Astrocyte (in vitro differentiated cells and primary cell): ENCODE results near the gene FBXO27. TPM values are rescaled to one million over a fixed set of nuclear protein-coding genes. Genes with fewer than 3 reads are reported as not detected.
"Not testable (repeated sequence)": the region's sequence is repeated elsewhere in the genome, so short reads cannot be mapped to it uniquely, and the experiment has no call there.

ENCODE experiments used
- DNase-seq: peaks from one replicate; pipeline ENCODE4 v3.0.0-alpha.2; 2010; ENCODE audit warnings: low read depth
- FAIRE-seq: peaks from 2 replicates; lab custom pipeline; 2011; peaks lifted over from hg19 to GRCh38; lab: Jason Lieb, UNC
- H2AFZ ChIP-seq: 2 replicates; pipeline ENCODE4 v1.6.0; 2012; ENCODE audit warnings: low read depth, low read length, inconsistent platforms
- H3K27ac ChIP-seq: 2 replicates; pipeline ENCODE4 v1.5.1; 2011; ENCODE audit warnings: low read depth, low read length, inconsistent platforms
- H3K27me3 ChIP-seq: 2 replicates; pipeline ENCODE4 v1.6.0; 2011; ENCODE audit warnings: low read length, inconsistent platforms; ENCODE audit not compliant: insufficient read depth
- H3K36me3 ChIP-seq: 2 replicates; pipeline ENCODE4 v1.5.1; 2011; ENCODE audit warnings: low read length, inconsistent platforms; ENCODE audit not compliant: insufficient read depth
- H3K4me1 ChIP-seq: 2 replicates; pipeline ENCODE4 v1.5.1; 2011; ENCODE audit warnings: low read length, inconsistent platforms; ENCODE audit not compliant: insufficient read depth
- H3K4me2 ChIP-seq: 2 replicates; pipeline ENCODE4 v1.6.0; 2012; ENCODE audit warnings: low read length, inconsistent platforms
- H3K4me3 ChIP-seq: 2 replicates; pipeline ENCODE4 v1.5.1; 2011; ENCODE audit warnings: low read depth, mild to moderate bottlenecking, low read length, inconsistent platforms; ENCODE audit not compliant: insufficient read depth
- H3K79me2 ChIP-seq: 2 replicates; pipeline ENCODE4 v1.6.0; 2012; ENCODE audit warnings: mild to moderate bottlenecking, low read length, inconsistent platforms; ENCODE audit not compliant: insufficient read depth
- H3K9ac ChIP-seq: 2 replicates; pipeline ENCODE4 v1.6.0; 2012; ENCODE audit warnings: mild to moderate bottlenecking, low read length, inconsistent platforms
- H3K9me3 ChIP-seq: 2 replicates; pipeline ENCODE4 v1.5.1; 2012; ENCODE audit warnings: low read depth, mild to moderate bottlenecking, low read length, inconsistent platforms; ENCODE audit not compliant: insufficient read depth
- H4K20me1 ChIP-seq: 2 replicates; pipeline ENCODE4 v1.6.0; 2012; ENCODE audit warnings: low read length, inconsistent platforms; ENCODE audit not compliant: insufficient read depth
- H3K27ac Mint-ChIP-seq: one replicate; pipeline ENCODE4 v1.8.0; 2021; ENCODE audit warnings: mild to moderate bottlenecking, mixed read lengths; ENCODE audit not compliant: unreplicated experiment
- H3K27me3 Mint-ChIP-seq: one replicate; pipeline ENCODE4 v1.8.0; 2021; ENCODE audit warnings: low read depth, mixed read lengths; ENCODE audit not compliant: unreplicated experiment
- H3K36me3 Mint-ChIP-seq: one replicate; pipeline ENCODE4 v1.8.0; 2021; ENCODE audit warnings: low read depth, mixed read lengths; ENCODE audit not compliant: unreplicated experiment
- H3K4me1 Mint-ChIP-seq: one replicate; pipeline ENCODE4 v1.8.0; 2021; ENCODE audit warnings: low read depth, mixed read lengths; ENCODE audit not compliant: unreplicated experiment
- H3K4me3 Mint-ChIP-seq: one replicate; pipeline ENCODE4 v1.8.0; 2021; ENCODE audit warnings: mild to moderate bottlenecking, moderate library complexity, mixed read lengths; ENCODE audit not compliant: unreplicated experiment
- H3K9me3 Mint-ChIP-seq: one replicate; pipeline ENCODE4 v1.8.0; 2021; ENCODE audit warnings: mild to moderate bottlenecking, mixed read lengths; ENCODE audit not compliant: unreplicated experiment
- EZH2 ChIP-seq: IDR thresholded peaks from 2 replicates; pipeline ENCODE4 v1.6.1; 2012; ENCODE audit warnings: mild to moderate bottlenecking, low read length, inconsistent platforms; ENCODE audit not compliant: insufficient read depth
- total RNA-seq: library from RNA; stranded (reverse); gene quantifications from 2 replicates; pipeline ENCODE4 v1.2.1, GENCODE V29; 2021
- TF ChIP-seq, protein P1 (sequence below): IDR thresholded peaks from 2 replicates; pipeline ENCODE4 v1.5.1; 2011; ENCODE audit warnings: low read depth, mild to moderate bottlenecking, inconsistent platforms, low read length, moderate library complexity; ENCODE audit not compliant: insufficient read depth

FBXO27 gene
- total RNA-seq, 1 donor from 2014 or later, result 7.1 TPM

DNA sequence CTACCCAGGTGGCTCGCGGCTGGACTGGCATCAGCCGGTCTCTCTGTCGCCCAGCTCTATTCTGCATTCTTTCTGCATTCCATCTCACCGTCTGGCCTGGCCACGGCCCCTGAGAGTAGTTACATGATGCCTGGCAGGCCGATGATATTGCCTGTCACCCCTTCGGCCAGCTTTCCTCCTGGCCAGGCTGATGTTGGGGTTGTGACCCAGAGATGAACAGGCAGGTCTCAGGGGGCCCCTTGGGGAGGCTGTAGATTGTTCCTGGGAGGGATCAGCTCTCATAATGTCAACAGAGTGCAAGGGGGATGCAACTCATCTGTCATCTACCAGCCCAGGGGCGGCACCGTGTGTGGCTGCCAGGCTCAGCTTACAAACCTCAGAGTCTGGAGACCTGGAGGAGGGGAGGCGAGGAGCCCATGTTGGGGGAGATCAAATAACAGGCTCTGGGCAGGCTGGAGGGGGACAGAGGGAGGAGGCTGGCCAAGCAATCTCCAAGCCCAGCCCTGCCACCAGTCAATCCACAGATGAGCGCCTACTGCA, 43.2 kb downstream of the FBXO27 start:
- peak overlapping the region; percentile 37 for H3K4me2 ChIP-seq
- Mint-ChIP-seq H3K4me3 (no peak overlapping the region), H3K27ac (peak overlapping the region; percentile 84), H3K9me3 (peaks cover 4% of the 10 kb centered on the region), H3K36me3 (no peaks in the 10 kb centered on the region), H3K4me1 (peaks cover 16% of the 10 kb centered on the region), H3K27me3 (peaks cover 2% of the 10 kb centered on the region)
- no peaks in the 10 kb centered on the region for H3K36me3 ChIP-seq
- no peak overlapping the region for H3K27ac ChIP-seq
- peak; percentile 20 for DNase-seq
- no peak overlapping the region for H3K9ac ChIP-seq
- H3K79me2 ChIP-seq, result no peaks in the 10 kb centered on the region
- no peaks in the 10 kb centered on the region for H3K9me3 ChIP-seq
- H2AFZ ChIP-seq, result peak overlapping the region; percentile 9
- H3K4me3 ChIP-seq, result no peak overlapping the region
- TF ChIP-seq, protein P1, sequence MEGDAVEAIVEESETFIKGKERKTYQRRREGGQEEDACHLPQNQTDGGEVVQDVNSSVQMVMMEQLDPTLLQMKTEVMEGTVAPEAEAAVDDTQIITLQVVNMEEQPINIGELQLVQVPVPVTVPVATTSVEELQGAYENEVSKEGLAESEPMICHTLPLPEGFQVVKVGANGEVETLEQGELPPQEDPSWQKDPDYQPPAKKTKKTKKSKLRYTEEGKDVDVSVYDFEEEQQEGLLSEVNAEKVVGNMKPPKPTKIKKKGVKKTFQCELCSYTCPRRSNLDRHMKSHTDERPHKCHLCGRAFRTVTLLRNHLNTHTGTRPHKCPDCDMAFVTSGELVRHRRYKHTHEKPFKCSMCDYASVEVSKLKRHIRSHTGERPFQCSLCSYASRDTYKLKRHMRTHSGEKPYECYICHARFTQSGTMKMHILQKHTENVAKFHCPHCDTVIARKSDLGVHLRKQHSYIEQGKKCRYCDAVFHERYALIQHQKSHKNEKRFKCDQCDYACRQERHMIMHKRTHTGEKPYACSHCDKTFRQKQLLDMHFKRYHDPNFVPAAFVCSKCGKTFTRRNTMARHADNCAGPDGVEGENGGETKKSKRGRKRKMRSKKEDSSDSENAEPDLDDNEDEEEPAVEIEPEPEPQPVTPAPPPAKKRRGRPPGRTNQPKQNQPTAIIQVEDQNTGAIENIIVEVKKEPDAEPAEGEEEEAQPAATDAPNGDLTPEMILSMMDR, result no peak
- no peak for TF ChIP-seq EZH2
- no peak for FAIRE-seq
- no peaks in the 10 kb centered on the region for H3K27me3 ChIP-seq
- peaks cover 9% of the 10 kb centered on the region for H3K4me1 ChIP-seq
- H4K20me1 ChIP-seq, result no peaks in the 10 kb centered on the region

DNA sequence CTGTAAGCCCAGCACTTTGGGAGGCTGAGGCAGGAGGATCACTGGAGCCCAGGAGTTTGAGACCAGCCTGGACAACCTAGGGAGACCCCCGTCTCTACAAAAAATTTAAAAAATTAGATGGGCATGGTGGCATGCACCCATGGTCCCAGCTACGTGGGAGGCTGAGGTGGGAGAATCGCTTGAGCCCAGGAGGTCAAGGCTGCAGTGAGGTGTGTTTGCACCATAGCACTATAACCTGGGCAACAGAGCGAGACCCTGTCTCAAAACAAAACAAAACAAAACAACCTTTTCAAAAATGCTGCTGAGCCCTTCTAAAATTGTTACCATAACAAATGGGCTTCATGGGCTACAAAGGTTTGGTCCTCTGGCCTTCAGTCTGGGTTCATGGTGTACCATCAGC, 43.7 kb downstream of the FBXO27 start:
- not testable (repeated sequence) for H3K4me3 Mint-ChIP-seq, H3K27ac ChIP-seq, H3K4me1 ChIP-seq, H2AFZ ChIP-seq, H3K9me3 Mint-ChIP-seq, FAIRE-seq, H3K27me3 Mint-ChIP-seq, DNase-seq, H3K36me3 Mint-ChIP-seq, H3K9ac ChIP-seq, H3K4me3 ChIP-seq, H3K4me2 ChIP-seq, H3K36me3 ChIP-seq, H3K9me3 ChIP-seq, H3K79me2 ChIP-seq, H3K27me3 ChIP-seq, H4K20me1 ChIP-seq
- peak overlapping the region; percentile 84 for H3K27ac Mint-ChIP-seq
- H3K4me1 Mint-ChIP-seq, result peaks cover 16% of the 10 kb centered on the region

DNA sequence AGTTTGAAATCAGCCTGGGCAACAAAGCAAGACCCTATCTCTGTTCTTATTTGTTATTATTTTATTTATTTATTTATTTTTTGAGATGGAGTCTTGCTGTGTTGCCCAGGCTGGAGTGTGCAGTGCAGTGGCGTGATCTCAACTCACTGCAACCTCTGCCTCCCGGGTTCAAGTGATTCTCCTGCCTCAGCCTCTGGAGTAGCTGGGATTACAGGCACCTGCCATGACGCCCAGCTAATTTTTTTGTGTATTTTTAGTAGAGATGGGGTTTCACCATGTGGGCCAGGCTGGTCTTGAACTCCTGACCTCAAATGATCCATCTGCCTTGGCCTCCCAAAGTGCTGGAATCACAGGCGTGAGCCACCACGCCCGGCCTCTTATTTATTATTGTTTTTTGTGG, 44.6 kb downstream of the FBXO27 start:
- H3K36me3 Mint-ChIP-seq, H3K27me3 Mint-ChIP-seq, DNase-seq, H3K9me3 ChIP-seq, H3K27ac Mint-ChIP-seq, H3K4me3 Mint-ChIP-seq, H3K36me3 ChIP-seq, H3K79me2 ChIP-seq, H3K27me3 ChIP-seq, FAIRE-seq, H3K4me3 ChIP-seq, H3K4me2 ChIP-seq, H3K9ac ChIP-seq, H3K27ac ChIP-seq, H3K4me1 ChIP-seq, H3K9me3 Mint-ChIP-seq, H2AFZ ChIP-seq, H4K20me1 ChIP-seq: not testable (repeated sequence)
- peaks cover 11% of the 10 kb centered on the region for H3K4me1 Mint-ChIP-seq
